ENCODE measurements around the gene FAM240A. TPM values are rescaled to one million over a fixed set of nuclear protein-coding genes. Genes with fewer than 3 reads are reported as not detected.

Gene FAM240A
- total and polyA plus RNA-seq, 2 donors (not counting 1 experiment from before 2014, with no cell fraction given) = not detected

DNA sequence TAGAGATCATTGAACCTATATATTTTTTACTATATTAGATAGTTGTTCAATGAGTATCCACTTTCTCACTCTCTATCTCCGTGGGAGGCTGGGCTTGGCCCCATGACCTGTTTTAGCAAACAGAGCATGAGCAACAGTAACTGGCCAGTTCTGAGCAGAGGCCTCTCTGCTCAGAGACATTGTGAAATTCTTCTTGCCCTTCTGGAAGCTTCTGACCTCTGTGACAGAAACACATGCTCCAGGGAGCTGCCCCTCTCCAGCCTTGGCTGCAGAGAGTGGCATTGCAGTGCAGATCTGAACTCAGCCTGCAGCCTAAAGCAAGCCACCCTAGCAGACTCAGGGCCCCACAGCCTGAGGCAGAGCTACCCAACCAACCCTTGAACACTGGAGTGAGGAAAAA, 20.5 kb downstream of the FAM240A start:
- Mint-ChIP-seq H3K9me3 (ENCODE audit: insufficient read depth) (no peaks in the 10 kb centered on the region), H3K4me1 (peaks cover 14% of the 10 kb centered on the region), H3K27me3 (peaks cover 4% of the 10 kb centered on the region), H3K27ac (no peak overlapping the region), H3K4me3 (no peak overlapping the region)
- no peaks in the 10 kb centered on the region for H3K79me2 ChIP-seq (ENCODE audit: control insufficient read depth, insufficient read depth, low read length)
- intact Hi-C loops (cut with micrococcal nuclease) = no loop called here
- no peaks in the 10 kb centered on the region for H3K9me3 ChIP-seq (ENCODE audit: control extremely low read depth in 1 of 3, control insufficient read depth in 2 of 3, insufficient read depth in 1 of 3, low read length in 2 of 3)
- ATAC-seq (ENCODE audit: low read depth) (no peak), DNase-seq (no peak)
- H3K27me3 ChIP-seq (replicated peaks in 1 of 4; ENCODE audit: control extremely low read depth in 1 of 4, control insufficient read depth in 3 of 4, insufficient read depth in 4 of 4, low read length in 3 of 4) = no peaks in the 10 kb centered on the region
- peaks cover 4 to 11% of the 10 kb centered on the region in 2 donors for H3K4me1 ChIP-seq (ENCODE audit: control insufficient read depth in 2 of 2, insufficient read depth in 2 of 2, low read length in 2 of 2)
- TF ChIP-seq, protein P1, sequence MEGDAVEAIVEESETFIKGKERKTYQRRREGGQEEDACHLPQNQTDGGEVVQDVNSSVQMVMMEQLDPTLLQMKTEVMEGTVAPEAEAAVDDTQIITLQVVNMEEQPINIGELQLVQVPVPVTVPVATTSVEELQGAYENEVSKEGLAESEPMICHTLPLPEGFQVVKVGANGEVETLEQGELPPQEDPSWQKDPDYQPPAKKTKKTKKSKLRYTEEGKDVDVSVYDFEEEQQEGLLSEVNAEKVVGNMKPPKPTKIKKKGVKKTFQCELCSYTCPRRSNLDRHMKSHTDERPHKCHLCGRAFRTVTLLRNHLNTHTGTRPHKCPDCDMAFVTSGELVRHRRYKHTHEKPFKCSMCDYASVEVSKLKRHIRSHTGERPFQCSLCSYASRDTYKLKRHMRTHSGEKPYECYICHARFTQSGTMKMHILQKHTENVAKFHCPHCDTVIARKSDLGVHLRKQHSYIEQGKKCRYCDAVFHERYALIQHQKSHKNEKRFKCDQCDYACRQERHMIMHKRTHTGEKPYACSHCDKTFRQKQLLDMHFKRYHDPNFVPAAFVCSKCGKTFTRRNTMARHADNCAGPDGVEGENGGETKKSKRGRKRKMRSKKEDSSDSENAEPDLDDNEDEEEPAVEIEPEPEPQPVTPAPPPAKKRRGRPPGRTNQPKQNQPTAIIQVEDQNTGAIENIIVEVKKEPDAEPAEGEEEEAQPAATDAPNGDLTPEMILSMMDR (IDR thresholded peaks at IDR 0.05) = no peak
- TF ChIP-seq EZH2 (IDR thresholded peaks at IDR 0.05; ENCODE audit: borderline replicate concordance, insufficient read depth, low read depth, low read length, poor library complexity, severe bottlenecking) = no peak
- WGBS (ENCODE audit: insufficient coverage) = 80% methylated on average over 1 of the region's 1 CpG
- no peaks in the 10 kb centered on the region for H3K36me3 ChIP-seq (replicated peaks in 1 of 2; ENCODE audit: control extremely low read depth in 1 of 2, control insufficient read depth in 1 of 2, extremely low read depth in 1 of 2, insufficient read depth in 2 of 2, low read length in 1 of 2)
- no peaks in the 10 kb centered on the region for H4K20me1 ChIP-seq (ENCODE audit: control insufficient read depth, insufficient read depth, low read length, poor library complexity, severe bottlenecking)
- H3K27ac ChIP-seq (ENCODE audit: low read length in 2 of 2) = no peak overlapping the region
- H3K4me3 ChIP-seq (ENCODE audit: control extremely low read depth in 1 of 5, extremely low read depth in 1 of 5, insufficient read depth in 1 of 5, low read depth in 2 of 5, low read length in 4 of 5) = no peak overlapping the region
- H3K9ac ChIP-seq (ENCODE audit: low read length) = no peak overlapping the region
- POLR2A ChIA-PET = no interaction called here
- CTCF ChIA-PET = interaction anchor here (1.1 to 9.0 kb wide), 5 partner anchors 9 to 359 kb away, joined by 3 to 253 read pairs (median 4); no protein-coding TSS in a partner anchor
- no peak overlapping the region for H2AFZ ChIP-seq (ENCODE audit: insufficient read depth, low read depth, low read length, poor library complexity, severe bottlenecking)
- H3K4me2 ChIP-seq (replicated peaks; ENCODE audit: low read depth, low read length, poor library complexity, severe bottlenecking) = no peak overlapping the region

GRCh38 chr3:46634856-46635255, 22.5 kb downstream of the FAM240A start:
- intact Hi-C loops (cut with micrococcal nuclease) = no loop called here
- TF ChIP-seq, protein P1 (IDR thresholded peaks at IDR 0.05) = no peak
- TF ChIP-seq EZH2 (IDR thresholded peaks at IDR 0.05; ENCODE audit: borderline replicate concordance, insufficient read depth, low read depth, low read length, poor library complexity, severe bottlenecking) = no peak
- no peak for ATAC-seq (ENCODE audit: low read depth)
- DNase-seq = no peak
- no peak overlapping the region for H3K4me2 ChIP-seq (replicated peaks; ENCODE audit: low read depth, low read length, poor library complexity, severe bottlenecking)
- H3K9me3 ChIP-seq (ENCODE audit: control extremely low read depth in 1 of 3, control insufficient read depth in 2 of 3, insufficient read depth in 1 of 3, low read length in 2 of 3) = peaks cover 0 to 4% (median 0%) of the 10 kb centered on the region in 3 donors
- 58% methylated on average over 3 of the region's 3 CpGs for WGBS (ENCODE audit: insufficient coverage)
- H2AFZ ChIP-seq (ENCODE audit: insufficient read depth, low read depth, low read length, poor library complexity, severe bottlenecking) = no peak overlapping the region
- no peaks in the 10 kb centered on the region for H3K27me3 ChIP-seq (replicated peaks in 1 of 4; ENCODE audit: control extremely low read depth in 1 of 4, control insufficient read depth in 3 of 4, insufficient read depth in 4 of 4, low read length in 3 of 4)
- CTCF ChIA-PET = interaction anchor here (1.1 to 9.0 kb wide), 2 partner anchors 11 to 146 kb away, joined by 3 to 253 read pairs; no protein-coding TSS in a partner anchor
- H3K4me3 ChIP-seq (ENCODE audit: control extremely low read depth in 1 of 5, extremely low read depth in 1 of 5, insufficient read depth in 1 of 5, low read depth in 2 of 5, low read length in 4 of 5) = no peak overlapping the region
- Mint-ChIP-seq H3K4me3 (no peak overlapping the region), H3K4me1 (peaks cover 5% of the 10 kb centered on the region), H3K9me3 (ENCODE audit: insufficient read depth) (peaks cover 4% of the 10 kb centered on the region), H3K27me3 (peaks cover 4% of the 10 kb centered on the region), H3K27ac (no peak overlapping the region)
- no peaks in the 10 kb centered on the region for H3K79me2 ChIP-seq (ENCODE audit: control insufficient read depth, insufficient read depth, low read length)
- H3K36me3 ChIP-seq (replicated peaks in 1 of 2; ENCODE audit: control extremely low read depth in 1 of 2, control insufficient read depth in 1 of 2, extremely low read depth in 1 of 2, insufficient read depth in 2 of 2, low read length in 1 of 2) = no peaks in the 10 kb centered on the region
- no peak overlapping the region for H3K27ac ChIP-seq (ENCODE audit: low read length in 2 of 2)
- H3K4me1 ChIP-seq (ENCODE audit: control insufficient read depth in 2 of 2, insufficient read depth in 2 of 2, low read length in 2 of 2) = peaks cover 4 to 7% of the 10 kb centered on the region in 2 donors
- H3K9ac ChIP-seq (ENCODE audit: low read length) = no peak overlapping the region
- no peaks in the 10 kb centered on the region for H4K20me1 ChIP-seq (ENCODE audit: control insufficient read depth, insufficient read depth, low read length, poor library complexity, severe bottlenecking)
- POLR2A ChIA-PET = no interaction called here

Measured in B cell (primary cell).